Measurements from ENCODE around the gene GINS2.

Gene GINS2

DNA sequence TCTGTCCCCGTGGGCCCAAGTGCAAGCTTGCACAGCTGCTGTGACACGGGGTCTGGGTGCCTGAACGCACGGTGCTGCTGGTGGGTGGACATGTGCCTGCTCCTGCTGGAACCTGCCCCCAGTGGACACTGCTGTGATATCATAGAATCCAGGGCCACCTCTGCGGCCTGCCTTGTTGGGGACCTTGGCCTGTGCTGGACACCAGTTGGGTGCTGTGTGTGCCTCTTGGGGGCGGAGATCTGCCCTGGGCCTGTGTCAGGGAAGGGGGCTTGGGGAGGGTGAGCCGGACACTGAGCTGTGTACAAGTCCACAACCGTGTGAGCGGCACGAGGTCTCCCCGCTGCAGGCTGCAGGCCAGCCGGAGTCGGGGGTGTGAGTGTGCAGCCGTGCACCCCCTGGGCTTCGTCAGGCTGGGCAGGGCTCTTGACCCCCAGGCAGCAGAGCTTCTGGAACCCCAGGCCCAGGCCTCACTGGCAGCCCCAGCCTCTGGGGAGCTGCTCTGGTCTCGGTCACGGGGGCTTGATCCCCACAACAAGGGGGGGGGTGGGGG, 42.3 kb downstream of the GINS2 start:
- peaks cover 4% of the 10 kb centered on the region for H3K36me3 Mint-ChIP-seq (ENCODE audit: low read depth)
- H3K4me3 Mint-ChIP-seq = no peak overlapping the region
- H3K4me1 Mint-ChIP-seq (ENCODE audit: low read depth) = peaks cover 8% of the 10 kb centered on the region
- H3K27me3 Mint-ChIP-seq (ENCODE audit: low read depth) = no peaks in the 10 kb centered on the region
- H3K9me3 Mint-ChIP-seq = no peaks in the 10 kb centered on the region
- DNase-seq (ENCODE audit: low spot score) = no peak
- no peak overlapping the region for H3K27ac Mint-ChIP-seq

DNA sequence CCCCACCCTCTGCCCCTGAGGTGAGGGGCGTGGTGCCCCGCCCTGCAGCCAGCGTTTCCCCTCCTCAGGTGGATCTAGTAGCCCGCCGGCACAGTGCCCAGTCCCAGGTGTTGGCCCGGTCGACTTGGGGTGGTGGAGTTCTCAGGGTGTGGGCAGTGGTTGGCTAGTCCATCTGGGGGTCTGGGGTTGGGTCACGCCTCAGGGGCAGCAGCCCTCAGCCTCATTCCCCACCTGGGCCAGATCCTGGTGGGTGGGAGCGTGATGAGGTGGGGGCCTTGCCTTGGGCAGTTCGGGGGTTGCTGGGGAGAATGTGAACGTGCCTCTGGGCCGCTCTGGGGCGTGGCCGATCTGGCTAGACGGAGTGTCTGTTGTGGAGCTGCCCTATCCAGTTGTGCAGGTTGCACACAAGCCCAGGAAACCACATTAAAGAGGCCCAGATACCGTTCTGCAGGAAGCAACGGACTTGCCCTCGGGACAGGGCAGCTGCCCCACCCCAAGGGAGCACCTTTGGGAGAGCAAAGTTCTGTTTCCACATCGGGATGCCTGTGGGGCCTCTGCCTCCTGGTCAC, 43.6 kb downstream of the GINS2 start:
- peaks cover 4% of the 10 kb centered on the region for H3K36me3 Mint-ChIP-seq (ENCODE audit: low read depth)
- no peak overlapping the region for H3K27ac Mint-ChIP-seq
- no peak overlapping the region for H3K4me3 Mint-ChIP-seq

DNA sequence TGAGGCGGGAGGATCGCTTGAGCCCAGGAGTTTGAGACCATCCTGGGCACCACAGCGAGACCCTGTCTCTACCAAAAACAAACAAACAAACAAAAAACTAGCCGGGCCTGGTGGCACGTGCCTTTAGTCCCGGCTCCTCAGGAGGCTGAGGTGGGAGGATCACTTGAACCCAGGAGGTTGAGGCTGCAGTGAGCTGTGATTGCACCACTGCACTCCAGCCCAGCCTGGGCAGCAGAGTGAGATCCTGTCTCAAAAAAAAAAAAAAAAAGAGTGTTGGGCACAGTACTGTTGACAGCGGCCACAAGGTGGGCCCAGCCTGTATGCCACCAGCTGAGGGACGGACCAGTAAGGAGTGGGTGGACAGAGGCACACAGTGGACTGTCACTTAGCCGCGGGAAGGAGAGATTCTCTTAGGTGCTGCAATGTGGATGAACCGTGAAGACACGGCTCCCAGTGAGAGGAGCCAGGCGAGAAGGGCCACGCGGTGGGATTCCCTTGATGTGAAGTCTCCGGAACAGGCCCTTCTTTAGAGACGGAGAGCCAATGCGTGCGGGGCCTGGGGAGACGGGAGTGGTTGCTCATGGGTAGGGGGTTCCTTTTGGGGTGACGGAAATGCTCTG, 44.6 kb downstream of the GINS2 start:
- Mint-ChIP-seq H3K36me3 (ENCODE audit: low read depth) (peaks cover 4% of the 10 kb centered on the region), H3K27ac (no peak overlapping the region)

More for the DNA sequence above, 43.6 kb downstream of the GINS2 start:
- no peak for DNase-seq (ENCODE audit: low spot score)
- H3K27me3 Mint-ChIP-seq (ENCODE audit: low read depth) = no peaks in the 10 kb centered on the region
- no peaks in the 10 kb centered on the region for H3K9me3 Mint-ChIP-seq
- H3K4me1 Mint-ChIP-seq (ENCODE audit: low read depth) = peaks cover 8% of the 10 kb centered on the region

DNA sequence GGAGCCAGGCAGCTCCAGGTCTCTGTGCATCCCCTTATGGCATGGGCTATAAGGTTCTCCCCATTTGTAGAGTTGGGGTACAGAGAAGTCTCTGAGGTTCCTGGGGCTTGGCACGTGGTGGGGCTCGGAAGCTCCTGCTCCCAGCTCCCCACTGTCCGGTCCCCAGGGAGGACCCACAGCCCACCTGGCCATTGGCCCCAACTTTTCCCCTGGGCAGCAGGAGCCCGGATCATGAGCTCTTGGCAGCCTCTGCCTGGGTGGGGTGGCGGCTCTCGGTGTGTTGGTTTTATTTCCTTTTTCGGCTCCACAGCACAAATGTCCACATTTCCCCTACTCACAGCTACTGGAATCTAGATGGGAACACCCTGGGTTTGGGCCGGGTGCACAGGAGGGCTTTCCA, 45.1 kb downstream of the GINS2 start:
- DNase-seq (ENCODE audit: low spot score) = no peak
- H3K36me3 Mint-ChIP-seq (ENCODE audit: low read depth) = no peaks in the 10 kb centered on the region
- no peaks in the 10 kb centered on the region for H3K9me3 Mint-ChIP-seq
- H3K4me3 Mint-ChIP-seq = no peak overlapping the region
- H3K27me3 Mint-ChIP-seq (ENCODE audit: low read depth) = no peaks in the 10 kb centered on the region
- H3K4me1 Mint-ChIP-seq (ENCODE audit: low read depth) = peaks cover 8% of the 10 kb centered on the region
- H3K27ac Mint-ChIP-seq = no peak overlapping the region

More for the DNA sequence above, 44.6 kb downstream of the GINS2 start:
- no peak for DNase-seq (ENCODE audit: low spot score)
- Mint-ChIP-seq H3K9me3 (no peaks in the 10 kb centered on the region), H3K4me1 (ENCODE audit: low read depth) (peaks cover 8% of the 10 kb centered on the region), H3K27me3 (ENCODE audit: low read depth) (no peaks in the 10 kb centered on the region), H3K4me3 (no peak overlapping the region)

DNA sequence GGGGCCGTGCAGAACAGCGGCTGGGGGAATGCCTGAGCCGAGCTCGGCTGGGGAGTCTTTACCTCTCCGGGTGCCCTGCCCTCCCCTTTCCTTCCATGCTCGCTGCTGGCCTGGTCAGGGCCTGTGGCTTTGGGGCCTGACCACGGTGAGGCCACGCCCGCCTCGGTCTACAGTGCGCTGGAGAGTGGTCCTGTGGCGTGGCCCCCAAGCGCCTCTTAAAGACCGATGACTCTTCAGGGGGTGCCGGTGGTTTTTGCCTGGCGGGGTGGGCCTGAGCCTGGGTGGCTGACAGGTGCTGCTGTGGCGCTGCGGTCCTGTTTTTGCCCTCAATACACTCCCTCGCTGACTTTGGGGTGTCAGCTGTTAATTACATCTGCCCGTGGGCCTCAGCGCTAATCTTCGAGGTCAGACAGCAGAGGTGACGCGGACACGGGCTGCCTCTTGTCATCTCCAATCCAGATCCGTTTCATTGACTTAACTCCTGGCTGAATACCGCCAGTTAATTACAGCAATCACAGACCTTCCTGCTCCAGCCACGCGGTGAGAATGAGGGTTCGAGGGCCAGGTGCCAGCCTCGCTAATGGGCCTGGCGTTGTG, 45.9 kb downstream of the GINS2 start:
- Mint-ChIP-seq H3K27ac (no peak overlapping the region), H3K36me3 (ENCODE audit: low read depth) (no peaks in the 10 kb centered on the region), H3K4me1 (ENCODE audit: low read depth) (peaks cover 8% of the 10 kb centered on the region), H3K9me3 (no peaks in the 10 kb centered on the region), H3K27me3 (ENCODE audit: low read depth) (no peaks in the 10 kb centered on the region), H3K4me3 (no peak overlapping the region)
- DNase-seq (ENCODE audit: low spot score) = no peak

DNA sequence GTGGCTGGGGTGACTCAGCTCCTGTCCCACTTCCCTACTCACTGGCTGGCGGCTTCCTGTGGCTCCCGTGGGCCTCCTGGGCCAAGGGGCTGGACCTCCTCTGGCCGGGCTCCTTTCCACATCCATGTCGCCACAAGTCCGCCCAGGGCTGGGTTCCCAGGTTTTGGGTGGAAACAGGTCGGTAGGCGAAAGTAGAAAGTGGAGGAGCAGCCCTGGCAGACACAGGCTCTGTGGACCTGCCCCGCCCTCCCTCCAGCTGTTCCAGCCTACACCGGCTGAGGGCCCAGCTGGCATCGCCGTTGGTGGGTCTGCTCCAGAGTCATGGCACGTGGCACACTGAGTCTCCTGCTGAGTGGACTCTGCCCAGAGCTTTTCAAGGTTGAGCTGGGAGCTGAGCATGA, 47.0 kb downstream of the GINS2 start:
- Mint-ChIP-seq H3K36me3 (ENCODE audit: low read depth) (no peaks in the 10 kb centered on the region), H3K4me3 (no peak overlapping the region), H3K27me3 (ENCODE audit: low read depth) (no peaks in the 10 kb centered on the region), H3K4me1 (ENCODE audit: low read depth) (peaks cover 8% of the 10 kb centered on the region), H3K9me3 (no peaks in the 10 kb centered on the region), H3K27ac (no peak overlapping the region)
- DNase-seq (ENCODE audit: low spot score) = no peak

DNA sequence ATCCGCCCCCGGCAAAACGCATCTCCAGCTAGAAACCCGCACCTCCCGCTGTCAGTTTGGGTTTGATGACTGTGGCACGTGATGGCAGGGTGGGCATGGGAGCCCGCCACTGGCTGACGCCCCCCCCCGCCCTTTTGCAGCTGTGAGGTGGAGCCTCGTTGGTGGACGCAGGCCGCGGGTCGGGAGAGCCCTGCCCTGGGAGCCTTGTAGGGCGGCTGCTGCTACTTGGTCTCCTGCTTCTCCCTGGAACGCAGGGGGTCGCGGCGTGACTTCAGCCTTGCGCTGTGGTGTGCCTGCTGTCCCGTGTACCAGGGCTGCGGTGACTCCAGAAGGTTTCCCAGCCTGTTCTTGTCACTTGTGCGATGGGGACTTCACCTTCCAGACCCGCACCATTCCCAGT, 47.4 kb downstream of the GINS2 start:
- DNase-seq (ENCODE audit: low spot score) = no peak
- H3K9me3 Mint-ChIP-seq = no peaks in the 10 kb centered on the region
- H3K27me3 Mint-ChIP-seq (ENCODE audit: low read depth) = no peaks in the 10 kb centered on the region
- peaks cover 8% of the 10 kb centered on the region for H3K4me1 Mint-ChIP-seq (ENCODE audit: low read depth)
- no peak overlapping the region for H3K4me3 Mint-ChIP-seq
- no peak overlapping the region for H3K27ac Mint-ChIP-seq
- no peaks in the 10 kb centered on the region for H3K36me3 Mint-ChIP-seq (ENCODE audit: low read depth)

DNA sequence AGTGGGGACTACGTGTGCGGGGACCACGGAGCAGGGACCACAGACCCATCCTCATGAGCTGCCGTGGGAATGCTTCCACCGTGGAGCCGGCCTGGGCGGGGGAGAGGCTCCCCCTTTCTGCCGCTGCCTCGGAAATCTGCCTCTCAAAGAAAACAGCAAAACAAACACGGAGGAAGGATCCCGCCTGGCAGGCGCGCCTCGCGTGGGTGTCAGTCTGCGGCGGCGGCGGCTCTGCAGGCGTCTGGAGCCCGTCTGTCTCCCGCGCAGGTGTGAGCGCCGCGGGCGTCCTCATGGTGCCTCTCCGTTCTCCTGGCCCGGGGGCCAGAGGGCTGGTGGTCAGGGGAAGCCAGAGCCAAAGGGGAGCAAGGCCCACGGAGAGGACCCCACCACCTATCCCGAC, 48.2 kb downstream of the GINS2 start:
- H3K27me3 Mint-ChIP-seq (ENCODE audit: low read depth) = no peaks in the 10 kb centered on the region
- no peaks in the 10 kb centered on the region for H3K36me3 Mint-ChIP-seq (ENCODE audit: low read depth)
- peaks cover 8% of the 10 kb centered on the region for H3K4me1 Mint-ChIP-seq (ENCODE audit: low read depth)
- H3K4me3 Mint-ChIP-seq = no peak overlapping the region
- no peak overlapping the region for H3K27ac Mint-ChIP-seq
- no peak for DNase-seq (ENCODE audit: low spot score)
- H3K9me3 Mint-ChIP-seq = no peaks in the 10 kb centered on the region

DNA sequence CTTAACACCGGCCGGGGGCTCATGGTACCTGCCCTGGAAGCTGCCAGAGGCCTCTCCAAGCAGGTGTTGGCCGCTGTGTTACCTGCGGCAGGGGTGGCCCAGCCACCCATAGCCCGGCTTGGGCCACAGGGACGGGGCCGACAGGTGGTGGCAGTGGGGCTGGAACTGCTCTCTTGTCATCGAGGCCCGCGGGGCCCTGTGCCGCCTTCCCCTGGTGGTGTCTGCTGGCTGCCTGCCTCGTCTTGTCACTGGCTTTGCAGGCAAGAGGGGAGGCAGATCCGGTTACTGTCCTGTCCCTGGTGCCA, 48.5 kb downstream of the GINS2 start:
- Mint-ChIP-seq H3K27me3 (ENCODE audit: low read depth) (no peaks in the 10 kb centered on the region), H3K9me3 (no peaks in the 10 kb centered on the region), H3K36me3 (ENCODE audit: low read depth) (no peaks in the 10 kb centered on the region), H3K27ac (no peak overlapping the region), H3K4me3 (no peak overlapping the region), H3K4me1 (ENCODE audit: low read depth) (peaks cover 8% of the 10 kb centered on the region)
- no peak for DNase-seq (ENCODE audit: low spot score)

DNA sequence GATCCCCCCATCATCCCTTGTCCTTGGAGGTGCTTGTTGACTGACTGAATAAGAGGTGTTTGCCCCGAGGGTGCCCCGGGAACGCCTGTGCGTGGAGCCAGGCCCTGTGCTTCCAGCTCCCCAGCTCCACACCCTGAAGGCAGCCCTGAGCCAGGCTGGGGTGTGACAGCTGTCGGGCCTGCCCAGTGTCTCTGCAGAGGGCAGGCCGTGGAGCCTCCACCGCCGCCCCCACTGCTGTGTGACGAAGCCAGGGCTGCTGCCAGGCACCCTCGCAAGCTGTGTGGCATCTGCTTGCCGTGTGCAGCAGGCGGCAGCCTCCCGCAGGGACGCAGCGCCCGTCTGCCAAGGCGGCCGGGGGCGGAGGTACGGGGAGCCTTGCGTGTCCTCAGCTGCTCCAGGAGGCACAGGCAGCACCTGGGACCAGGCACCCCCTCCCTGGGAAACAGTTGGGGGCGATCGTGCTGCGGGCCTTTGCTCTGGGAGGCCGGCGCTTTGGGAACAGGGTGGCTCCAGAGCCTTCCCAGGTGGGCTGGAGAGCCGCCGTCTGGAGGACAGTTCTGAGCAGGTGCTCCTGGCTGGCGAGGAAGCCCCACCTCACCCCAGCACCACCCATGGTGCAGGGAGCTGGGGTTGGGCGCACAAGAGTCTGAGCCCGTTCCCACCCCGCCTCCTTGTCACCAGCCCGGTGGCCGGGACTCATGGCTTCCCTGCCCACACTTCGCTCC, 49.1 kb downstream of the GINS2 start:
- Mint-ChIP-seq H3K36me3 (ENCODE audit: low read depth) (no peaks in the 10 kb centered on the region), H3K27me3 (ENCODE audit: low read depth) (no peaks in the 10 kb centered on the region), H3K9me3 (no peaks in the 10 kb centered on the region), H3K27ac (no peak overlapping the region), H3K4me3 (no peak overlapping the region), H3K4me1 (ENCODE audit: low read depth) (peaks cover 4% of the 10 kb centered on the region)
- no peak for DNase-seq (ENCODE audit: low spot score)

DNA sequence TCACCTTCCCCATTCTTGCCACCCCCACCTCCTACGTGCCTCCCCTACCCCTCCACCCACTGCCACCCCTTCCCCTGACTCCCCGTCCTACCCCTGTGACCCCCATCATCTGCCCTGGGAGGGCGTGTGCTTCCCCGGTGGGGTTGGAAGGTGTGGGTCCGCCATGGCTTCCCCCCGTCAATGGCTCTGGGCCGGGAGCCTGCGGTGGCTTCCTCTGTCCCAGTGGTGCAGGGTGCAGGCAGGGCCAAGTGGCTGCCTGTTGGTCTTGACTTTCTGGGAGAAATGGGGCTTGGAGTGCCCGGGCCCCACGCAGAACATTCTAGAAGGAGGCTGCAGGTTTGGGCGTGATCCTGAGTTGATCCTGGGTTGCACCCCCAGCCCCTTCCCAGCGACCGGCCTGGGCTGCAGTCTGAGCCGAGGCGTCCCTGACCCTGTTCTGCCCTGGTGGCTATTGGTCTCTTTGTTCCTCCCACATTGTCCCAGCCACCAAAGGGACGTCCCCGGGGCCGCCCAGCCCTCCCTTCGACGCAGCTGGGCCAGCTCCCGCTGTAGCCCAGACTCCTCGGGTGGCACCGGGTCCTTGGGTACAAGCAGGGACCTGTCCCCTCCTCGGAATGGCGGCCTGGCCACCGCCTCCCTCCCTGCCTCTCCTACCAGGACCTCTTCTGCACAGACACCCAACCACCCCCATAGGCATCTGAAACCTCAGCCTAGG, 49.9 kb downstream of the GINS2 start:
- H3K9me3 Mint-ChIP-seq = no peaks in the 10 kb centered on the region
- H3K36me3 Mint-ChIP-seq (ENCODE audit: low read depth) = no peaks in the 10 kb centered on the region
- no peak overlapping the region for H3K27ac Mint-ChIP-seq
- no peaks in the 10 kb centered on the region for H3K4me1 Mint-ChIP-seq (ENCODE audit: low read depth)
- DNase-seq (ENCODE audit: low spot score) = no peak
- no peaks in the 10 kb centered on the region for H3K27me3 Mint-ChIP-seq (ENCODE audit: low read depth)
- H3K4me3 Mint-ChIP-seq = no peak overlapping the region

DNA sequence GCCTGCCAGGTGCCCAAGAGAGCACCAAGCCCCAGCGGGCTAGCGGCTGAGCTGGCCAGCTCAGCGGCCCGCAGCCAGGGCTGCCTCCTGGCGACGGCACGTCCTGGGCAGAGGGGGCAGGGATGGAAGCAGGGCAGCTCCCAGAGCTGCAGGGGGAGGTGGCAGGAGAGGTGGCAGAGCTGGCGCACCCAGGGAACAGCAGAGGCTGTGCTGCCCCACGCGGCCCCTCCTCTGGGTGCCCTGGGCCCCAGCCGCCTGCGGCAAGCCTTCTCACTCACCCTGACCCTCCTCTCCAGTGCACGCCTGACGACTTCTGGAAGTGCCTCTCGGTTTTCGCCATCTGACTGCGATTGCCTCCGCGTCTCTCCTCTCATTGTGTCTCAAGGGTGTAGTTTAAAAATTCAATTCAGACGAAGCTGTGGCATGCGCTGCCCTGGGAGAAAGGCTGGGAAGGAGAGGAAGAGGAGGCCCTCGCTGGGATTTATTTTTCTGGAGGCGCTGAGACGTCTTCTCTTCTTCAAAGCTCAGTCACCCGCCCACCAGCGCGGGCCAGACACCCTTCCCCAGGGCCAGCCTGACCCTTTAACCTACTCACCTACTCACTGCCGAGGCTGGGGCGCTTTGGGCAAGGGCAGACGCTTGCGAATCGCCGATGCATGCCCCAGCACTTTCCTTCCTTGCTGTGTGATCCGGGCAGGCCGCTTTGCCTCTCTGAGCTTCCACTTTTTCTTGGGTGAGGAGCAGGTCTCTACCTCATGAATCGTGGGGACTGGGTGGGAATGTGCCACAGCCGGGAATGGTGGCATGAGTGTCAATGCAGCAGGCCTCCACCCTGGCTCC, 50.7 kb downstream of the GINS2 start:
- DNase-seq (ENCODE audit: low spot score) = no peak
- Mint-ChIP-seq H3K9me3 (no peaks in the 10 kb centered on the region), H3K36me3 (ENCODE audit: low read depth) (no peaks in the 10 kb centered on the region), H3K27ac (no peak overlapping the region), H3K27me3 (ENCODE audit: low read depth) (no peaks in the 10 kb centered on the region), H3K4me3 (no peak overlapping the region), H3K4me1 (ENCODE audit: low read depth) (no peaks in the 10 kb centered on the region)

DNA sequence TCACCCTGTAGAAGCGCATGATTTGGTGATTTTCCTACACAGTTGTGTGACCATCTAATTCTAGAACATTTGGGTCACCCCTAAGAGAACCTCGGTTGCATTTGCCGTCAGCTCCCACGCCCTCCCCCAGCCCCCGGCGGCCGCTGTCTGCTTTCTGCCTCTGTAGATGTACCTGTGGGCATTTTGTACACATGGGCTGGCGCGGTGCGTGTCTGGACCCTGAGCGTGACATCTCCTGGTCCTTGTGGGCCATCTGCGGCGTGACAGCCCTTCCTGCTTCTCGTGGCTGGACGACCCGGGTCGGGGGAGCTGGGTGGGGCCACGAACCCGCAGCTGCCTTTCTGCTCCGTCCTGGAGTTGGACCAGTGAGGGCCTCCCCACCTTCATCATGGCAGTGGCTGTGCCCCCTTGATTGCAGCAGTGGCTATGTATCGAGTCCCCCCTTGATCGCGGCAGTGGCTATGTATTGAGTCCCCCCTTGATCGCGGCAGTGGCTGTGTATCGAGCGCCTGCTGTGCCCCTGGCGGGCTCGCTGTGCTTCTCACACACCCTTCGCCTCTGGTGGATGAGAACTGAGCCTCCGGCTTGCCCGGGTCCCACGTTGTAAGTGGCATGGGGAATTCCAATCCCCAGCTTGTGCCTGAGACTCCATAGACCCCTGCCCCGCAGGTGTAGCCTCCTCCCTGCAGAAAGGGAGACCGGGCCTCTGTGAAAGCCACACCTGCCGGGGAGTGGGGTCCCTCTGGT, 51.5 kb downstream of the GINS2 start:
- no peak overlapping the region for H3K27ac Mint-ChIP-seq
- no peaks in the 10 kb centered on the region for H3K27me3 Mint-ChIP-seq (ENCODE audit: low read depth)
- DNase-seq (ENCODE audit: low spot score) = no peak
- no peaks in the 10 kb centered on the region for H3K4me1 Mint-ChIP-seq (ENCODE audit: low read depth)
- no peak overlapping the region for H3K4me3 Mint-ChIP-seq
- H3K9me3 Mint-ChIP-seq = no peaks in the 10 kb centered on the region
- no peaks in the 10 kb centered on the region for H3K36me3 Mint-ChIP-seq (ENCODE audit: low read depth)

Data from T-helper 2 cell treated with Interferon-gamma antibody and Interleukin-4, amounts not matched to agents 5 μg/mL and 100 μg/mL, for 36 hours (primary cell).